ENCODE data around the gene TINAGL1.

TINAGL1 gene

DNA sequence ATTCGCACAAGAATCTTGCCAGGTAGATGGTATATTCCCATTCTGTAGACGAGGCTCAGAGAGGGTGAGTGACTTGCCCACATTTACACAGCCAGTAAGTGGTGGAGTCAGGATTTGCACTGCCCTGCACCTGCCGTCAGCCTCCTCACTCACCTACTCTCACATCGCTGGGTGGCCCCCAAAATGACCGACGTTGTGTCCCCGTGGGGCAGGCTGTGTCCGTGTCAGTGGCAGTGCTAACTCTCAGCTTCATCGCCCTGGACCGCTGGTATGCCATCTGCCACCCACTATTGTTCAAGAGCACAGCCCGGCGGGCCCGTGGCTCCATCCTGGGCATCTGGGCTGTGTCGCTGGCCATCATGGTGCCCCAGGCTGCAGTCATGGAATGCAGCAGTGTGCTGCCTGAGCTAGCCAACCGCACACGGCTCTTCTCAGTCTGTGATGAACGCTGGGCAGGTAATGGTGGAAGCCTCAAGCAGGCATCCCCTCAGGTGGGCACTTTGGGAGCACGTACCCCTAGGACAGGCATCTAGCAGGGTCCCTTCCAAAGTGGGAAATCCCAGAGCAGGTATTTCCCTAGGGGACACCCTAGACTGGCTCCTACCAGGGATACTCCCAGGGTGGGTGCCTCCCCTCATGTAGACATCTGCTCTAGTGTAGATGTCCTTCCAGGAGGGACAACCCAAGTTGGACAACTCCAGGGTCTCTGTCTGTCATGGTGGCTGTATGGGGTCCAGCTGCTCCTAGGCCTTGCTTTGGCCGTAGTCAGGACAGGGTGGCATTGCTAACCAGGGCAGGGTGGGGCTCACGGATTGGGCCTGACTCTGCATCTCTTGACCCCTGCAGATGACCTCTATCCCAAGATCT is 44.5 kb downstream of the TINAGL1 start:
- no peak for DNase-seq (ENCODE audit: low read depth)
- no peak overlapping the region for H3K4me3 ChIP-seq (ENCODE audit: low read depth, low read length)
- TF ChIP-seq, protein P1, sequence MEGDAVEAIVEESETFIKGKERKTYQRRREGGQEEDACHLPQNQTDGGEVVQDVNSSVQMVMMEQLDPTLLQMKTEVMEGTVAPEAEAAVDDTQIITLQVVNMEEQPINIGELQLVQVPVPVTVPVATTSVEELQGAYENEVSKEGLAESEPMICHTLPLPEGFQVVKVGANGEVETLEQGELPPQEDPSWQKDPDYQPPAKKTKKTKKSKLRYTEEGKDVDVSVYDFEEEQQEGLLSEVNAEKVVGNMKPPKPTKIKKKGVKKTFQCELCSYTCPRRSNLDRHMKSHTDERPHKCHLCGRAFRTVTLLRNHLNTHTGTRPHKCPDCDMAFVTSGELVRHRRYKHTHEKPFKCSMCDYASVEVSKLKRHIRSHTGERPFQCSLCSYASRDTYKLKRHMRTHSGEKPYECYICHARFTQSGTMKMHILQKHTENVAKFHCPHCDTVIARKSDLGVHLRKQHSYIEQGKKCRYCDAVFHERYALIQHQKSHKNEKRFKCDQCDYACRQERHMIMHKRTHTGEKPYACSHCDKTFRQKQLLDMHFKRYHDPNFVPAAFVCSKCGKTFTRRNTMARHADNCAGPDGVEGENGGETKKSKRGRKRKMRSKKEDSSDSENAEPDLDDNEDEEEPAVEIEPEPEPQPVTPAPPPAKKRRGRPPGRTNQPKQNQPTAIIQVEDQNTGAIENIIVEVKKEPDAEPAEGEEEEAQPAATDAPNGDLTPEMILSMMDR (IDR thresholded peaks at IDR 0.05; ENCODE audit: control insufficient read depth, extremely low read depth, insufficient read depth): no peak

- no peak for DNase-seq (ENCODE audit: low read depth)
- TF ChIP-seq, protein P1 (IDR thresholded peaks at IDR 0.05; ENCODE audit: control insufficient read depth, extremely low read depth, insufficient read depth): no peak
- H3K4me3 ChIP-seq (ENCODE audit: low read depth, low read length): no peak overlapping the region
Measured at GRCh38 chr1:31621498-31621820, 45.1 kb downstream of the TINAGL1 start.

GRCh38 chr1:31621847-31622730 is 45.8 kb downstream of the TINAGL1 start:
- DNase-seq (ENCODE audit: low read depth): no peak
- TF ChIP-seq, protein P1 (IDR thresholded peaks at IDR 0.05; ENCODE audit: control insufficient read depth, extremely low read depth, insufficient read depth): no peak
- no peak overlapping the region for H3K4me3 ChIP-seq (ENCODE audit: low read depth, low read length)

- no peak for DNase-seq (ENCODE audit: low read depth)
- H3K4me3 ChIP-seq (ENCODE audit: low read depth, low read length): no peak overlapping the region
Measured at GRCh38 chr1:31623365-31623764, 47.0 kb downstream of the TINAGL1 start.

DNA sequence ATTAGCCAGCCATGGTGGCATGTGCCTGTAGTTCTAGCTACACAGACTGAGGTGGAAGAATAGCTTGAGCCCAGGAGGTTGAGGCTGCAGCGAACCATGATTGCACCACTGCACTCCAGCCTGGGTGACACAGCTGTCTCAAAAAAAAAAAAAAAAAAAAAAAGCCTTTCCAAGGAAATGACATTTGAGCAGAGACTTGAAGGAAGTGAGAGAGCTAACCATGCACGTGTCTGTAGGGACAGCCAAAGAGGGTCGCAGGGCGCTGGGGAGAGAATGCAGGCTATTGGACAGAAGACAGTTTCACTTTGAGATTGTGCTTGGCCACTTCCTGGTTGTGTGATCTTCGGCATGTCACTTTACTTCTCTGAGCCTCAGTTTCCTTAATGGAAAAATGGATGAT is 48.0 kb downstream of the TINAGL1 start:
- TF ChIP-seq, protein P1 (IDR thresholded peaks at IDR 0.05; ENCODE audit: control insufficient read depth, extremely low read depth, insufficient read depth): no peak
- DNase-seq (ENCODE audit: low read depth): no peak
- H3K4me3 ChIP-seq (ENCODE audit: low read depth, low read length): no peak overlapping the region

More at GRCh38 chr1:31623365-31623764, 47.0 kb downstream of the TINAGL1 start:
- TF ChIP-seq, protein P1 (IDR thresholded peaks at IDR 0.05; ENCODE audit: control insufficient read depth, extremely low read depth, insufficient read depth): no peak

GRCh38 chr1:31624731-31625514 is 48.6 kb downstream of the TINAGL1 start:
- no peak for DNase-seq (ENCODE audit: low read depth)
- H3K4me3 ChIP-seq (ENCODE audit: low read depth, low read length): no peak overlapping the region
- TF ChIP-seq, protein P1 (IDR thresholded peaks at IDR 0.05; ENCODE audit: control insufficient read depth, extremely low read depth, insufficient read depth): no peak

All from LNCaP clone FGC (cell line).